GM04503 (cell line): Measurements from ENCODE around the gene CD300LB.
"Not testable (repeated sequence)": the region's sequence is repeated elsewhere in the genome, so short reads cannot be mapped to it uniquely, and the experiment has no call there.

Source experiments
- DNase-seq: peaks from one replicate; pipeline ENCODE4 v3.0.0-alpha.2; 2012; ENCODE audit warnings: low read depth

CD300LB gene

GRCh38 chr17:74531231-74531761 lies at the start of gene CD300LB:
TSS of gene CD300LB (minus strand) at chr17:74531475. CDS start at chr17:74531350, 125 bp downstream.
- DNase-seq = no peak

DNA sequence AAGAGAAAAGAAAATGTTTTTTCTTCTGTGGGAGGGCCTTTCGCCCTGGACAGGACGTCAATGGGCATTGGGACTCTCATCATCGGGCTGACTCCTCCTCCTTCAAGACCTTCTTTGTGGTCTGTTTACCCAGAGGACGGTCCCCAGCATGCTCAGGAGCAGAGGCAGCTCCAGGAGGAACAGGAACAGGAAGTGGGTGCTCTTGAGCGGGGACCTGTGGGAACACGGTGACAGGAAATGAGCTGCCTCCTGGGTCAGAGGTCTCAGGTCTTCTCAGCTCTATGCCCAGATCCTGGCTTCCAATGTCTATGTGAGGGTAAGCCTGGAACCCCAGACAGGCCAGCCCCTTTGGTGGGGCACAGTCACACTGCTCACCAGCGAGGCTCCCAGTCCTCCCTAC lies 48.6 kb upstream of the CD300LB start:
- no peak for DNase-seq

DNA sequence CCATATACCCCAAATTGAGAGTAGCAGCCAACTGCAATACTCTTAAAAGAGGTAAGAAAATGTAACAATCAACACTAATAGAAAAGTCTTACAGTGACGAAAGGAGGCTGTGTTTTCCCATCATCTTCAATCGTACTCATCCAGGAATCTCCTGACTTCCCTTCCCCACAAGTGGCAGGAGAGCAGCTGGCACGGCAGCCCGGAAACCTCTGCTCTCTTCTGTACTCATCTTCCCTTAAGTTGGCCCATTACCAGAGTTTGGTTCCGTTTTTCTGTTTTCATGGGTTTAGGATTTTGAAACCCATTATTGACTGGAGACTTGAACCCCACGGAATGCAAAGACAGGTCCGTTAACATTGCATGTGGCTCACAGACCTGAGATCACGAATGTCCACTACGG lies 47.7 kb upstream of the CD300LB start:
- no peak for DNase-seq

DNA sequence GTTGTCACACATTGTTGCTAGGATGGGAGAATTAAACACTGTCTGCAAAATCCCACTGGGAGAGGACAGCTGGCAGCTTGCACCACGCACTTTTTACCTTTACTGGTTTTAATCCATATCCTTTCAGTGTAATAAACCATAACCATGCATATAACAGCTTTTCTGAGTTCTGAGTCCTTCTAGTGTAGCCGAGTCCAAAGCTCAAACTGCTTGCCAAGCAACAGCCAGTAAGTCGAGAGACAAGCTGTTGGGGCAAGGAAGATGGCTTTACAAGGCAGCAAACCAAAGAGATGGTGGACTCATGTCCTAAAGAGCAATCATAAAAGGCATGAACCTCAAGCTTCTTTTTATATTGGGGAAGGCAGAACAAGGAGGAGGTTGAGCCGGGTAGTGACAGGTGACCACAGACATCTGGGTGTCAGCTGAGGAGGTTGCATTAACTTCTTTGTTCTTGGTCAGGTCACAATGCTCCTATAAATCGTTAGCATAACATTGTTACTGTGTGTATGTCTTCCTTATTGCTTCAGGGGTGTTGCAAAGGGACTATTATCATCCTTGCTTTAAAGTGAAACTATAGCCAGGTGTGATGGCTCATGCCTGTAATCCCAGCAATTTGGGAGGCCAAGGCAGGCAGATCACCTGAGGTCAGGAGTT lies 43.3 kb upstream of the CD300LB start:
- no peak for DNase-seq

GRCh38 chr17:74573635-74574034 lies 42.4 kb upstream of the CD300LB start:
- DNase-seq = not testable (repeated sequence)

DNA sequence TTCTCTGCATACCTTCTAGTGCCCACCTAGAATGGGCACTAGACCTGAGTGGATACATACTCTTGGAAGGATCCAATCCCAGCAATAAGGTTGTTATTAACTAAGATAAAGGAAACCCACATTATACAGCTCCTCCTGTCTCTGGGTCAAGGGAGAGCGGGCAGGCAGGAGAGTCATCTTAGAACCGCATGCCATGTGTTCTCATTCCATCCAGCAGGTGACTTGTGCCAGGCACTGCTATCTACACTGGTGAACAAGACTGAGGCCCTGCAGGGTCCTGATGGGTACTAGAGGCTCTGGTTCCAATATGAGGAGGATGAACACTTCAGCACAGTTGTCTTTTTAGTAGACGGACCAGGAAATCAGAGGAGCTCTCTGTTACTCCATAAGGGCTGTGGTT lies 41.9 kb upstream of the CD300LB start:
- DNase-seq = no peak

GRCh38 chr17:74571621-74572270 lies 40.5 kb upstream of the CD300LB start:
- no peak for DNase-seq

GRCh38 chr17:74569020-74570003 lies 38.0 kb upstream of the CD300LB start:
- DNase-seq = peak; percentile 78

DNA sequence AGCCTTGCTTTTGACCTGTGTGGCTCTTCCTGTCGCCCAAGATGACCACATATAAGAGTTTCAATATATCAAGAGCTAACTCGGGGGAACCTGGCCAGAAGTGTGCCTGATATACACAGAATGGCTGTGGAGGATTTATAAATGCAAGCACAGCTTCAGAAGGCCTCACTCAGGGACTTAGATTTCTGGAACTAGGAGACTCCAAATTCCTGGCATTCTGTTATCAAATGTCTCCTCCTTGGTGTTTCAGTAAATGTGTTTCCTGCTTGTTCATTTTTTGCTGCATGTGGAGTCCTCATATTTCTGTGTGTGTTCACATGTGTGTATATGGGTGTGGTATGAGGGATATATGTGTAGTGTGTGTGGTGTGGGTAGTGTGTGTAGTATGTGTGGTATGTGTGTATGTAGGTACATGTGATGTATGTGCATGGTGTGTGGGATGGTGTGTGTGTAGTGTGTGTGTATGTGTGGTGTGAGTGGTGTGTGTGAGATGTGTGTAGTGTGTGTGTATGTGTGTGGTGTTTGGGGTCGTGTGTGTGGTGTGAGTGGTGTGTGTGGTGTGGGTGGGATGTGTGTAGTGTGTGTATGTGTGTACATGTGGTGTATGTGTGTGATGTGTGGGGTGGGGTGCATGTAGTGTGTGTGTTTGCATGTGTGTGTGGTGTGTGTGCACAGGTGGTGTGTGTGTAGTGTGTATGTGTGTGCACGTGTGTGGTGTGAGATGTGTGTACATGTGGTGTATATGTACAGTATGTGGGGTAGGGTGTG lies 37.0 kb upstream of the CD300LB start:
- no peak for DNase-seq

DNA sequence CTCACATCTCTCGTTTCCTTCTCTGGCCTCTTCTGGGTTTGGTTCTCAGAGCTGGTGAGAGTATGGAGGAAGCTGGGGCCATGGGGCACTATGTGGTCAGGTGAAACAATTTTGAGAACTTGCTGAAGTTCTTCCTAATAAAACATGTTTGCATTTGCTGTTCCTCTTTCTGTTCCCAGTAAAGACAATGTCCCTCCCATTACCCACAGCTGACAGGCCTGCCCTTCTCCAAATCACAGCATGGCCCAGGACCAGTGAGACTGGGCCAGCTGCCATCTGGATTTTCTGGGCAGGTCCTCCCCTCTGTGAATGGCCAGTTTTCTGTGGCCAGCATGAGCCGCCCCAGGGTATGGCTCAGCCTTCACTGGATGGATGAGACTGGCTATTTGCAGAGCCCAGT lies 36.1 kb upstream of the CD300LB start, which contains the start of gene CD300H:
Gene CD300H (minus strand): TSS at position 113 of the 400 bp plus-strand sequence.
- no peak for DNase-seq

GRCh38 chr17:74566132-74566753 lies 35.0 kb upstream of the CD300LB start:
- no peak for DNase-seq

GRCh38 chr17:74565126-74565525 lies 33.9 kb upstream of the CD300LB start:
- no peak for DNase-seq

DNA sequence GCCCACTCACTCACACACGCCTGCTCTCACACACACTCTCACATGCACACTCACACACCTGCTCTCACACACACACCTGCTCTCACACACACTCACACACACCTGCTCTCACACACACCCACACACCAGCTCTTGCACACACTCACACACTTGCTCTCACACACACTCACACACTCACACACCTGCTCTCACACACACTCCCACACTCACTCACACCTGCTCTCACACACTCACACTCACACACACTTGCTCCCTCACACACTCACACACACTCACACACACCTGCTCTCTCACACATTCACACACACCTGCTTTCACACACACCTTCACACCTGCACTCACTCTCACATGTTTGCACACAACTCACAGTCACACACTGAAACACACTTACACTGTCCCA lies 32.1 kb upstream of the CD300LB start:
- no peak for DNase-seq

- DNase-seq = no peak
Observed at GRCh38 chr17:74561586-74561985, 30.3 kb upstream of the CD300LB start.

DNA sequence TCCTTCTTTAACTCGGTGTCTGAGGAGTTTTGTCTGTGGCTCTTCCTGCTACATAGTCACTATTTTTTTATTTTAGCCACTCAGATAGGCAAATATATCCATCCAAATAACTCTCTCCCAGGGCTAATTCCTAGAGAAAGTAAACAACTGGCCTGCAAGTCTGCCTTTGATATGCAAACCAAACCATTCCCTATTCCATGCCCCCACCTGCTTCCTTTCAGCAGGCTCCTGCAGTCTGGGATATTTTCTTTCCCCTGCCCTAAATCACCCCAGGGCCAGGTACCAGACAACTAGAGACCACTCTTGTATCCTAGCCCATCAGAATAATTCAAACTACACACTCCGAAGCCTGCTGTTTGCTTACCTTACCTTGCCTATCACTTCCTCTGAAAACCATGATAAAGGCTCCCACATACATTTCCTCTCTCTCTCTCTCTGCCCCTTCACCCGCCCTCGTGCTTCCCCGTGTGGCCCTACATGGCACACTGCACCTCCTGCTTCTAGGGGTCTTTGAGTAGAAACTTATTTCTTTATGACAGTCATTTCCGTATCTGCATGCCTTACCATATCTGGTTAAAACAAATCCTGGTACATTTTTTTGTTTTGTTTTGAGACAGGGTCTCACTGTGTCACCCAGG lies 27.7 kb upstream of the CD300LB start:
- no peak for DNase-seq

DNA sequence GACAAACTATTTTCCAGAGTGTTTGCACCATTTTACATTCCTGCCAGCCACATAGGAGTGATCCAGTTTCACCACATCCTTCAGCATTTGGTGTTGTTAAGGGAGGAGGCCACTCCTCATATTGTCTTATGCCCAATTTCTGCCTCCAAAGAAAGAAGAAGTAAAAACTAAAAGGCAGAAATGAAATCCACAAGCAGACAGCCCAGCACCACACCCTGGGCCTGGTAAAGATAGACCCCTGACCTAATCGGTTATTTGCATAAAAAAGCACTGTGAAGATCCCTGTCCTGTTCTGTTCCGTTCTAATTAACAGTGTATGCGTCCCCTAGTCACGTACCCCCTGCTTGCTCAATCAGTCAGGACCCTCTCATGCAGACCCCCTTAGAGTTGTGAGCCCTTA lies 27.1 kb upstream of the CD300LB start:
- not testable (repeated sequence) for DNase-seq

DNA sequence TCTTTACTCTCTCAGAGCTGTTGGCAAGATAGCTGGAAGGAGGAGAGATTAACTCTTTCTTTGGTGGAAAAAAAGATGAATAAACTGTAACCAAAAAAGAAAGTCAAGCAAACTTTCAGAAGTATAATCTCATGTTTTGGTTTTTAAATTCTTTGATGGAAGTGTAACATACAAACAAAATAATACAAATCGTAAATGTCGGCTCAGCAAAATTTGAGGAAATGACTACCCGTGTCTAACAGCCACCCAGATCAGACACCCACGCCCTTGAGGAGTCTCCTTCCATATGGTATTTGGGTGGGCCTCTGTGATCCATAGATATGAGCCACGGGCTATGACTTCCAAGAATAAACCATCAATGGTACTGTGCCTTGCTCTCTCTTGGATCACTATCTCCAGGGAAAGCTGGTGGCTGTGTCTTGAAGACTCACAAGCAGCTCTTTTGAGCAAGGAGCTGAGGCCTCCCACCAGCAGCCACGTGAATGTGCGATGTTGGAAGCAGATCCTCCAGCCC lies 24.2 kb upstream of the CD300LB start:
- DNase-seq = no peak

DNA sequence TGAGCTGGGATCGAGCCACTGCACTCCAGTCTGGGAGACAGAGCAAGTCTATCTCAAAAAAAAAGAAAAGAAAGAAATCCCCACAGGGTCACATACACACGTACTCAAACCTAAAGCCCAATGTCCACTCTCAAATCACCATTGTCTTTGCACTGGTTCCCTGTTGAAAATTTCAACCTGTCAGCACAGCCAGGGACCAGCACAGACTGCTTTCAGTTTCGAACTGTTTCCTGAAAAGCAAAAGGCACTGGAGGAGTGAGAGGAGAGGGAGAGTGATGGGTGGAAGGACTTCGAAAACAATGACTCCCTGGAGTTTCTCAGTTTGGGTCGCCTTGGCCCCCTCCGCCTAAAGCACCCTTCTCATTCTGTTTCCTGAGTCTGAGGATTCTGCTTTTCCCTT lies 23.6 kb upstream of the CD300LB start:
- DNase-seq = no peak

- DNase-seq = no peak
Observed at GRCh38 chr17:74552037-74552436, 20.8 kb upstream of the CD300LB start.

GRCh38 chr17:74550602-74551001 lies 19.3 kb upstream of the CD300LB start:
- DNase-seq = no peak
